Uterus (tissue), 4 donors: ENCODE data around the gene SSR1. TPM values are rescaled to one million over a fixed set of nuclear protein-coding genes. Genes with fewer than 3 reads are reported as not detected.

Experiments used
- DNase-seq, 2 donors: peaks; one replicate each; pipeline ENCODE4 v3.0.0-alpha.2; 2019 to 2020
- H3K27ac ChIP-seq, 2 donors: fragments of 200-600 bp; sonication (generic); 1 replicate in 1 of 2; 2 replicates in 1 of 2; pipeline ENCODE4 v1.5.1; 2016 to 2018
- H3K27me3 ChIP-seq, 2 donors: fragments of 200-600 bp; sonication (generic); one replicate each; pipeline ENCODE4 v1.5.1; 2018 to 2019; ENCODE audit warnings: control low read depth in 1 of 2
- H3K36me3 ChIP-seq, 2 donors: fragments of 200-600 bp; sonication (generic); one replicate each; pipeline ENCODE4 v1.5.1; 2019; ENCODE audit warnings: control low read depth in 1 of 2
- H3K4me1 ChIP-seq, 2 donors: fragments of 200-600 bp; sonication (generic); one replicate each; pipeline ENCODE4 v1.5.1; 2018 to 2019; ENCODE audit warnings: control low read depth in 1 of 2
- H3K4me3 ChIP-seq, 2 donors: fragments of 200-600 bp; sonication (generic); 1 replicate in 1 of 2; 2 replicates in 1 of 2; pipeline ENCODE4 v1.5.1; 2018 to 2019; ENCODE audit warnings: mild to moderate bottlenecking in 1 of 2
- H3K9me3 ChIP-seq, 2 donors: fragments of 200-600 bp; sonication (generic); one replicate each; pipeline ENCODE4 v1.5.1; 2019; ENCODE audit warnings: control low read depth in 1 of 2
- POLR2A ChIP-seq, 2 donors: fragments of 450-650 bp; IDR thresholded peaks; one replicate each; pipeline ENCODE4 v1.6.1; 2016; ENCODE audit warnings: antibody characterized with exemption in 2 of 2, mild to moderate bottlenecking in 1 of 2, moderate library complexity in 1 of 2
- intact Hi-C: fragments of 100-400 bp; cut with DNase I; formaldehyde crosslinking; loops from one replicate; pipeline ENCODE4 v1.15.1; 2023; ENCODE audit warnings: low total_unique reads
- total RNA-seq, 4 donors: library from RNA; depleted of rRNA in 3 of 4; stranded (reverse); fragments of >200 nt in 3 of 4; gene quantifications; one replicate each; pipeline versions ENCODE4 v1.1.0 to v1.2.4, GENCODE V29; 2014 to 2023
- TF ChIP-seq, protein P1 (sequence below), 4 experiments: fragments of 200-600 bp in 2 of 4; fragments of 450-650 bp in 2 of 4; sonication (generic) in 2 of 4; IDR thresholded peaks; one replicate each; pipeline ENCODE4 v1.5.1; 2016 to 2019; ENCODE audit warnings: antibody characterized with exemption in 4 of 4, mild to moderate bottlenecking in 2 of 4, moderate library complexity in 1 of 4
- donor health status: DM: yes; HTN: yes; CAD: no.

Gene SSR1
- total RNA-seq, 4 donors from 2014 or later: 77.4 to 138 (median 126) TPM

DNA sequence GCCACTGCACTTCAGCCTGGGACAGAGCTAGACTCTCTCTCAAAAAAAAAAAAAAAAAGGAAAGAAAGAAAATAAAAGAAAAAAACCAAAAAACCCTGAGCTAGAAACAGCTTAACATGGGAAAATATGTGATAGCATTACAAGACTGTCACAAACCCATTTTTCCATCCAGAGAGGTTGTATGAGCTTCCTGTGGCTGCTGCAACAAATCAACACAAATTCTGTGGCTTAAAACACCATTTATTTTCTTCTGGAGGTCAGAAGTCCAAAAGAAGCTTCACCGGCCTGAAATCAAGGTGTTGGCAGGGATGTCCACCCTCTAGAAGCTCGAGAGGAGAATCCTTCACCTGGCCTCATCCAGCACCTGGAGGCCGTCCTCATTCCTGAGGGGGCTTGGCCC lies 21.7 kb upstream of the SSR1 start:
- Histone ChIP-seq H3K27me3 (no peaks in the 10 kb centered on the region), H3K27ac (no peak overlapping the region), H3K36me3 (no peaks in the 10 kb centered on the region), H3K9me3 (no peaks in the 10 kb centered on the region), H3K4me3 (no peak overlapping the region), H3K4me1 (no peaks in the 10 kb centered on the region)
- intact Hi-C loops: no loop called here
- TF ChIP-seq, protein P1, sequence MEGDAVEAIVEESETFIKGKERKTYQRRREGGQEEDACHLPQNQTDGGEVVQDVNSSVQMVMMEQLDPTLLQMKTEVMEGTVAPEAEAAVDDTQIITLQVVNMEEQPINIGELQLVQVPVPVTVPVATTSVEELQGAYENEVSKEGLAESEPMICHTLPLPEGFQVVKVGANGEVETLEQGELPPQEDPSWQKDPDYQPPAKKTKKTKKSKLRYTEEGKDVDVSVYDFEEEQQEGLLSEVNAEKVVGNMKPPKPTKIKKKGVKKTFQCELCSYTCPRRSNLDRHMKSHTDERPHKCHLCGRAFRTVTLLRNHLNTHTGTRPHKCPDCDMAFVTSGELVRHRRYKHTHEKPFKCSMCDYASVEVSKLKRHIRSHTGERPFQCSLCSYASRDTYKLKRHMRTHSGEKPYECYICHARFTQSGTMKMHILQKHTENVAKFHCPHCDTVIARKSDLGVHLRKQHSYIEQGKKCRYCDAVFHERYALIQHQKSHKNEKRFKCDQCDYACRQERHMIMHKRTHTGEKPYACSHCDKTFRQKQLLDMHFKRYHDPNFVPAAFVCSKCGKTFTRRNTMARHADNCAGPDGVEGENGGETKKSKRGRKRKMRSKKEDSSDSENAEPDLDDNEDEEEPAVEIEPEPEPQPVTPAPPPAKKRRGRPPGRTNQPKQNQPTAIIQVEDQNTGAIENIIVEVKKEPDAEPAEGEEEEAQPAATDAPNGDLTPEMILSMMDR (IDR thresholded peaks at IDR 0.05): no peak
- no peak for TF ChIP-seq POLR2A (IDR thresholded peaks at IDR 0.05)
- no peak for DNase-seq

DNA sequence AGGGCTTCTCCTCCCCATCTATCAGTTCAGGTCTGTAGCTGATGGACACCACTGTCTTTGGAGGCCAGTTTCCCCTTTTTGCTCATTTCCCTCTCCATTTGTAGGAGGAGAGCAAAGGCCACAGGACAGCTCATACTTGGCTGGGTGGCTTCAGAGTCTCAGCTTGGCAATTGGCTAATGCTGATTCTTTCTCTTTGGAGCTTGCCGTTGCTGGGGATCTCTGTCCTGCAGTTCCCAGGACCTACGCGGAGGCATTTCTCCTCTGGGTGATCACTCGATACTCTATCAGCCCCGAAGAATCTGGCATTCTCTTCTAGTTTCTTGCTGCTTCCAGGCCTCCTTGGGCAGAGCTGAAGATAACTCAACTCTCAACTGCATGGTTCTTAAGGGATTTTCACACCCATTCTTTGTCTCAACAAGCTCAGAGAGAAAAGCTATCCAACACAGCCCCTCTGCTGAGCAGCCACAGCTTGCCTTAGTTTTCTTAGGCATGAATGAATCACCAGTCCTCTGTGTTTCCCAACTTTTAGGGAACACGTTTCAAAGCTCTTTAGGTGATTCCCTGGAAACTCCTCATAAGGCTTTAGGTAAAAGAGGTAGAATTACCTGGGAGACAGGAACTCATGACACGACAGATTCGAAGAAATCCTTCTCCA lies 19.2 kb upstream of the SSR1 start:
- intact Hi-C loops: no loop called here
- no peak for DNase-seq
- H3K4me3 ChIP-seq: no peak overlapping the region
- H3K27me3 ChIP-seq: no peaks in the 10 kb centered on the region
- no peaks in the 10 kb centered on the region for H3K36me3 ChIP-seq
- H3K9me3 ChIP-seq: no peaks in the 10 kb centered on the region
- no peak overlapping the region for H3K27ac ChIP-seq
- no peaks in the 10 kb centered on the region for H3K4me1 ChIP-seq
- TF ChIP-seq, protein P1 (IDR thresholded peaks at IDR 0.05): no peak
- TF ChIP-seq POLR2A (IDR thresholded peaks at IDR 0.05): no peak

DNA sequence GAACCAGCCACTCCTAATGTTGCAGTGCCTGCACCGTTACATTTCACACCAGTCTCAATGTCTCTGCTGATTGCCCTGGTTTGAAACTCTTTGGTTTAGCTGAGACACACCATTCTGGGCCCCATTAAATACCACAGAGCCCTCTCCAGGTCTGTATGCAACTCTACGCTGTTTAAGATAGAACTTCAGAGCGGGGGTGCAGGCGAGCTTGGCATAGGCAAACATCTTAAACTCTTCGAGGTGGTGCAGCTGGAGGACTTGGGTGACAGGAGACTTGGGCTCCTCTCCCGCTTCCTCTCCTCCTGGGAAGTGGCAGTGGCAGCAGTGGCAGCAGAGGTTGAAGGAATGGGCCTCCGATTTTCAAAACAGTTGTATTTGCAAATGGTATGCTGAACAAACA lies 18.5 kb upstream of the SSR1 start:
- Histone ChIP-seq H3K27ac (no peak overlapping the region), H3K4me1 (no peaks in the 10 kb centered on the region), H3K9me3 (no peaks in the 10 kb centered on the region), H3K27me3 (no peaks in the 10 kb centered on the region), H3K4me3 (no peak overlapping the region), H3K36me3 (no peaks in the 10 kb centered on the region)
- no peak for DNase-seq
- intact Hi-C loops: no loop called here
- TF ChIP-seq, protein P1 (IDR thresholded peaks at IDR 0.05): no peak
- no peak for TF ChIP-seq POLR2A (IDR thresholded peaks at IDR 0.05)

DNA sequence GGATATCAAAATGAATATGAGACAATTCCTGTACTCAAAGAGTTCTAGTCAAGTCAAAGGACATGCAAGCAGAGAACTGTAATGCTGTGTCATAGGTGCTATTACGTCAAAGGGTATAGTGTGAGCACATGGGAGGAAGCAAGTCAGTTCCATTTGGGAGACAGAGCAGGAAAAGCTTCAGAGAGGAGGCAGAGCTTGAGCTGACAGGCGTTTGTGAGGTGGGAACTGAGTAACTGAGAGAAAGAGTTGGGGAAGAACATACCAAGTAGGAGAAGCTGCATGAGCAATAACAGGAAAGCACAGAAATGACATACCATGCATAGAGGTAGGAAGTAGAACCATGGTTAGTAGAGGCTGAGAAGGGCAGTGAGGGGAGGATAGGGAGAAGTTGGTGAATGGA lies 15.2 kb upstream of the SSR1 start:
- intact Hi-C loops: no loop called here
- no peak overlapping the region for H3K4me3 ChIP-seq
- H3K27ac ChIP-seq: no peak overlapping the region
- no peaks in the 10 kb centered on the region for H3K9me3 ChIP-seq
- H3K36me3 ChIP-seq: no peaks in the 10 kb centered on the region
- no peaks in the 10 kb centered on the region for H3K4me1 ChIP-seq
- no peaks in the 10 kb centered on the region for H3K27me3 ChIP-seq
- DNase-seq: no peak
- TF ChIP-seq, protein P1 (IDR thresholded peaks at IDR 0.05): no peak
- TF ChIP-seq POLR2A (IDR thresholded peaks at IDR 0.05): no peak

DNA sequence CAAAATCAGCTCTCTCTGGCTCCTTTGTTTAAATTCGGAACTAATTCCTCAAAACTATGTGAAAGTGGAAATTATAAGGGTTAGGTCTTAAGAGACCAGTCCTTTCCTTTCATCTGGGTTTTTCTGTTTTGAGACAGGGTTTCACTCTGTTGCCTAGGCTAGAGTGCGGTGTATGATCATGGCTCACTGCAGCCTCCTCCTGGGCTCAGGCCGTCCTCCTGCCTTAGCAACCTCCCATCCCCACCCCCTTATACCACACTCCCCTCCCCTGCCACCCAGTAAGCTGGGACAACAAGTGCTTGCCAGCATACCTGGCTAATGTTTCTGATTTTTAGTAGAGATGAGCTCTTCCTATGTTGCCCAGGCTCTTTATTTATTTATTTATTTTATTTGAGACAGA lies 12.8 kb upstream of the SSR1 start:
- H3K4me1 ChIP-seq: no peaks in the 10 kb centered on the region
- no peaks in the 10 kb centered on the region for H3K27me3 ChIP-seq
- no peaks in the 10 kb centered on the region for H3K9me3 ChIP-seq
- no peak for DNase-seq
- no peak overlapping the region for H3K27ac ChIP-seq
- intact Hi-C loops: no loop called here
- no peaks in the 10 kb centered on the region for H3K36me3 ChIP-seq
- TF ChIP-seq POLR2A (IDR thresholded peaks at IDR 0.05): no peak
- TF ChIP-seq, protein P1 (IDR thresholded peaks at IDR 0.05): no peak
- no peak overlapping the region for H3K4me3 ChIP-seq
